Measurements from ENCODE around the gene ELSPBP1.

The ELSPBP1 gene

GRCh38 chr19:48006762-48007161 lies 12.3 kb downstream of the ELSPBP1 start:
- no peaks in the 10 kb centered on the region for H3K79me2 ChIP-seq (ENCODE audit: insufficient read depth, low read length)
- H4K20me1 ChIP-seq (ENCODE audit: low read depth, low read length) = no peaks in the 10 kb centered on the region
- H3K9ac ChIP-seq (ENCODE audit: low read length) = no peak overlapping the region
- TF ChIP-seq CTCF (IDR thresholded peaks at IDR 0.05; ENCODE audit: insufficient read depth, low read length, poor library complexity, severe bottlenecking) = no peak
- H3K4me3 ChIP-seq (ENCODE audit: insufficient read depth, low read length, poor library complexity, severe bottlenecking) = no peak overlapping the region
- H2AFZ ChIP-seq (ENCODE audit: low read depth, low read length, severe bottlenecking) = no peak overlapping the region
- no peaks in the 10 kb centered on the region for H3K36me3 ChIP-seq (ENCODE audit: low read length)
- H3F3A ChIP-seq (ENCODE audit: insufficient read depth) = no peaks in the 10 kb centered on the region
- no peaks in the 10 kb centered on the region for H3K9me3 ChIP-seq (ENCODE audit: insufficient read depth, low read length)
- no peak overlapping the region for H3K4me2 ChIP-seq (ENCODE audit: low read depth, low read length, poor library complexity, severe bottlenecking)
- H3K27me3 ChIP-seq (ENCODE audit: low read length) = no peaks in the 10 kb centered on the region; the same call in 1 of the 2 replicates
- no peaks in the 10 kb centered on the region for H3K9me2 ChIP-seq (replicated peaks; ENCODE audit: insufficient read depth, low read length)
- H3K27ac ChIP-seq (ENCODE audit: low read depth, low read length) = no peak overlapping the region

GRCh38 chr19:48010932-48011758 lies 16.7 kb downstream of the ELSPBP1 start:
- no peaks in the 10 kb centered on the region for H3F3A ChIP-seq (ENCODE audit: insufficient read depth)
- H2AFZ ChIP-seq (ENCODE audit: low read depth, low read length, severe bottlenecking) = no peak overlapping the region
- H3K4me2 ChIP-seq (ENCODE audit: low read depth, low read length, poor library complexity, severe bottlenecking) = no peak overlapping the region
- H3K27me3 ChIP-seq (ENCODE audit: low read length) = no peaks in the 10 kb centered on the region; the same call in 1 of the 2 replicates
- H3K27ac ChIP-seq (ENCODE audit: low read depth, low read length) = no peak overlapping the region
- TF ChIP-seq EZH2phosphoT487 (conservative IDR thresholded peaks at IDR 0.05; ENCODE audit: low read length) = no peak
- no peak for TF ChIP-seq CTCF (IDR thresholded peaks at IDR 0.05; ENCODE audit: insufficient read depth, low read length, poor library complexity, severe bottlenecking)
- H3K79me2 ChIP-seq (ENCODE audit: insufficient read depth, low read length) = no peaks in the 10 kb centered on the region
- no peaks in the 10 kb centered on the region for H3K9me3 ChIP-seq (ENCODE audit: insufficient read depth, low read length)
- no peak overlapping the region for H3K4me3 ChIP-seq (ENCODE audit: insufficient read depth, low read length, poor library complexity, severe bottlenecking)
- no peaks in the 10 kb centered on the region for H3K9me2 ChIP-seq (replicated peaks; ENCODE audit: insufficient read depth, low read length)
- H3K9ac ChIP-seq (ENCODE audit: low read length) = no peak overlapping the region
- no peaks in the 10 kb centered on the region for H4K20me1 ChIP-seq (ENCODE audit: low read depth, low read length)
- H3K36me3 ChIP-seq (ENCODE audit: low read length) = no peaks in the 10 kb centered on the region

- H3K27ac ChIP-seq (ENCODE audit: low read depth, low read length) = no peak overlapping the region
- no peaks in the 10 kb centered on the region for H3K27me3 ChIP-seq (ENCODE audit: low read length)
- H3K9me2 ChIP-seq (replicated peaks; ENCODE audit: insufficient read depth, low read length) = no peaks in the 10 kb centered on the region
- TF ChIP-seq CTCF (IDR thresholded peaks at IDR 0.05; ENCODE audit: insufficient read depth, low read length, poor library complexity, severe bottlenecking) (no peak), EZH2phosphoT487 (conservative IDR thresholded peaks at IDR 0.05; ENCODE audit: low read length) (no peak)
- no peaks in the 10 kb centered on the region for H3K79me2 ChIP-seq (ENCODE audit: insufficient read depth, low read length)
- H3K4me3 ChIP-seq (ENCODE audit: insufficient read depth, low read length, poor library complexity, severe bottlenecking) = no peak overlapping the region
- H3K9me3 ChIP-seq (ENCODE audit: insufficient read depth, low read length) = no peaks in the 10 kb centered on the region
- H3K4me2 ChIP-seq (ENCODE audit: low read depth, low read length, poor library complexity, severe bottlenecking) = no peak overlapping the region
- no peak overlapping the region for H2AFZ ChIP-seq (ENCODE audit: low read depth, low read length, severe bottlenecking)
- H4K20me1 ChIP-seq (ENCODE audit: low read depth, low read length) = no peaks in the 10 kb centered on the region
- H3K36me3 ChIP-seq (ENCODE audit: low read length) = no peaks in the 10 kb centered on the region
- H3K9ac ChIP-seq (ENCODE audit: low read length) = no peak overlapping the region
- H3F3A ChIP-seq (ENCODE audit: insufficient read depth) = no peaks in the 10 kb centered on the region
Measured at GRCh38 chr19:48020686-48021085, 26.3 kb downstream of the ELSPBP1 start.

All from SU-DHL-6 (cell line).